Breast epithelium (tissue), 4 donors: Measurements from ENCODE around the gene KPNB1. TPM values are rescaled to one million over a fixed set of nuclear protein-coding genes. Genes with fewer than 3 reads are reported as not detected.
A peak's percentile ranks its signal among the peaks of the same experiment; 100 is the strongest.

Experiments
- DNase-seq, 2 donors: peaks; one replicate each; pipeline ENCODE4 v3.0.0-alpha.2; 2019; ENCODE audit warnings: low spot score in 2 of 2
- H3K27ac ChIP-seq, 2 donors: fragments of 200-600 bp; sonication (generic) in 1 of 2; one replicate each; pipeline ENCODE4 v1.5.1; 2016 to 2019; ENCODE audit warnings: mild to moderate bottlenecking in 1 of 2
- H3K27me3 ChIP-seq, 2 donors: fragments of 200-600 bp; sonication (generic) in 1 of 2; one replicate each; pipeline versions ENCODE4 v1.5.1 to v1.6.0; 2017 to 2019; ENCODE audit warnings: control low read depth in 1 of 2, mild to moderate bottlenecking in 1 of 2
- H3K36me3 ChIP-seq: fragments of 200-600 bp; one replicate; pipeline ENCODE4 v1.5.1; 2019
- H3K4me1 ChIP-seq, 2 donors: fragments of 200-600 bp; sonication (generic); one replicate each; pipeline ENCODE4 v1.5.1; 2016 to 2019; ENCODE audit warnings: control low read depth in 1 of 2
- H3K4me3 ChIP-seq, 3 donors: fragments of 200-600 bp; sonication (generic); 1 replicate in 2 of 3; 2 replicates in 1 of 3; pipeline ENCODE4 v1.5.1; 2016 to 2019; ENCODE audit warnings: mild to moderate bottlenecking in 3 of 3, moderate library complexity in 2 of 3
- H3K9me3 ChIP-seq, 2 donors: fragments of 200-600 bp; sonication (generic) in 1 of 2; one replicate each; pipeline ENCODE4 v1.5.1; 2016 to 2019; ENCODE audit warnings: control low read depth in 1 of 2
- POLR2A ChIP-seq: fragments of 450-650 bp; IDR thresholded peaks from one replicate; pipeline ENCODE4 v1.6.1; 2016; ENCODE audit warnings: antibody characterized with exemption, mild to moderate bottlenecking, moderate library complexity
- POLR2AphosphoS5 ChIP-seq, 3 donors: sonication (generic); formaldehyde crosslinking; IDR thresholded peaks; one replicate each; pipeline ENCODE4 v1.6.1; 2017; ENCODE audit warnings: antibody characterized with exemption in 3 of 3
- intact Hi-C: fragments of 100-400 bp; cut with DNase I; formaldehyde crosslinking; loops from one replicate; pipeline ENCODE4 v1.15.1; 2023; ENCODE audit warnings: low total_unique reads
- total RNA-seq, 3 donors: library from RNA; depleted of rRNA; stranded (reverse); fragments of >200 nt; gene quantifications; one replicate each; pipeline ENCODE4 v1.1.0, GENCODE V29; 2016
- TF ChIP-seq, protein P1 (sequence below), 3 donors: fragments of 450-650 bp; IDR thresholded peaks; one replicate each; pipeline ENCODE4 v1.5.1; 2016 to 2017; ENCODE audit warnings: antibody characterized with exemption in 3 of 3, mild to moderate bottlenecking in 3 of 3, moderate library complexity in 3 of 3

The KPNB1 gene
- total RNA-seq, 3 donors from 2014 or later: 148 to 238 (median 189) TPM

DNA sequence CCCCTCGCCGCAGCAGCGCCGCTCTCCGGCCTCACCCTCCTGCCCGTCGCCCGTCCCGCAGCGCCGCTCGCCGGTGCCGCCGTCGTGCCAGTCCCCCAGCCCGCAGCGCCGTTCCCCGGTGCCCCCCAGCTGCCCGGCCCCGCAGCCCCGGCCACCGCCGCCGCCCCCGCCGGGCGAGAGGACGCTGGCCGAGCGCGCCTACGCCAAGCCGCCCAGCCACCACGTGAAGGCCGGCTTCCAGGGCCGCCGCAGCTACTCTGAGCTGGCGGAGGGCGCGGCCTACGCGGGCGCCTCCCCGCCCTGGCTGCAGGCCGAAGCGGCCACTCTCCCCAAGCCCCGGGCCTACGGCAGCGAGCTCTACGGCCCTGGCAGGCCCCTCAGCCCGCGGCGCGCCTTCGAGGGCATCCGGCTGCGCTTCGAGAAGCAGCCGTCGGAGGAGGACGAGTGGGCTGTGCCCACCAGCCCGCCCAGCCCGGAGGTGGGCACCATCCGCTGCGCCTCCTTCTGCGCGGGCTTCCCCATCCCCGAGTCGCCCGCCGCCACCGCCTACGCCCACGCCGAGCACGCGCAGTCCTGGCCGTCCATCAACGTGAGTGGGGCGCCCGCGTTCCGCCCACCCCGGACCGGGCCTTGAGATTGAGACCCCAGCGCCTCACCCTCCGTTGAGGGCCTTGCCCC lies 59.3 kb downstream of the KPNB1 start:
- DNase-seq: no peak

DNA sequence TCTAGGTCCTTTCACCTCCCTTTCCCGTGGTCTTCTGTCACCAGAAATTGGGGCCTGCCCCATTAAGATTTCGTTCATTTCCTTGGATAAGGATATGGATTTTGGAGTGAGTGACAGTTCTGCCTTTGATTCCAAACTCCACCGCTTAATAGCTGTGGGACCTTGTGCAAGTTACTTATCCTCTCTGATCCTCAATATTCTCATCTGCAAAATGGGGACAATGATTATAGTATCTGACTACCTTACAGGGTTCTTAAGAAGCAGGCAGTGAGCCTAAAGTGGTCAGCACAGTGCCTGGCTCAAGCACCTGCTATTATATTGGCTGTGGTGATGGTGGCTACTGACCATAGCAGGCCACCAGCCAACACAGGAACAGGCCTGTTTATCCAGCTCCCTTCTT lies 59.9 kb downstream of the KPNB1 start:
- intact Hi-C loops: no loop called here
- no peak for TF ChIP-seq POLR2AphosphoS5 (IDR thresholded peaks at IDR 0.05)
- TF ChIP-seq, protein P1, sequence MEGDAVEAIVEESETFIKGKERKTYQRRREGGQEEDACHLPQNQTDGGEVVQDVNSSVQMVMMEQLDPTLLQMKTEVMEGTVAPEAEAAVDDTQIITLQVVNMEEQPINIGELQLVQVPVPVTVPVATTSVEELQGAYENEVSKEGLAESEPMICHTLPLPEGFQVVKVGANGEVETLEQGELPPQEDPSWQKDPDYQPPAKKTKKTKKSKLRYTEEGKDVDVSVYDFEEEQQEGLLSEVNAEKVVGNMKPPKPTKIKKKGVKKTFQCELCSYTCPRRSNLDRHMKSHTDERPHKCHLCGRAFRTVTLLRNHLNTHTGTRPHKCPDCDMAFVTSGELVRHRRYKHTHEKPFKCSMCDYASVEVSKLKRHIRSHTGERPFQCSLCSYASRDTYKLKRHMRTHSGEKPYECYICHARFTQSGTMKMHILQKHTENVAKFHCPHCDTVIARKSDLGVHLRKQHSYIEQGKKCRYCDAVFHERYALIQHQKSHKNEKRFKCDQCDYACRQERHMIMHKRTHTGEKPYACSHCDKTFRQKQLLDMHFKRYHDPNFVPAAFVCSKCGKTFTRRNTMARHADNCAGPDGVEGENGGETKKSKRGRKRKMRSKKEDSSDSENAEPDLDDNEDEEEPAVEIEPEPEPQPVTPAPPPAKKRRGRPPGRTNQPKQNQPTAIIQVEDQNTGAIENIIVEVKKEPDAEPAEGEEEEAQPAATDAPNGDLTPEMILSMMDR (IDR thresholded peaks at IDR 0.05): no peak
- no peak for TF ChIP-seq POLR2A
- no peaks in the 10 kb centered on the region for H3K4me1 ChIP-seq
- no peak for DNase-seq
- H3K27ac ChIP-seq: no peak overlapping the region
- no peaks in the 10 kb centered on the region for H3K27me3 ChIP-seq
- H3K9me3 ChIP-seq: no peaks in the 10 kb centered on the region
- H3K4me3 ChIP-seq: no peak overlapping the region
- H3K36me3 ChIP-seq: peaks cover 8% of the 10 kb centered on the region

More for the DNA sequence above, 59.3 kb downstream of the KPNB1 start:
- H3K4me1 ChIP-seq: no peaks in the 10 kb centered on the region
- peak overlapping the region; percentile 15 to 46 (median 25) for H3K4me3 ChIP-seq
- H3K36me3 ChIP-seq: peaks cover 8% of the 10 kb centered on the region
- H3K27ac ChIP-seq: no peak overlapping the region
- H3K27me3 ChIP-seq: no peaks in the 10 kb centered on the region
- no peaks in the 10 kb centered on the region for H3K9me3 ChIP-seq
- intact Hi-C loops: no loop called here
- TF ChIP-seq POLR2AphosphoS5 (IDR thresholded peaks at IDR 0.05) (no peak), POLR2A (no peak)
- TF ChIP-seq, protein P1 (IDR thresholded peaks at IDR 0.05): no peak

DNA sequence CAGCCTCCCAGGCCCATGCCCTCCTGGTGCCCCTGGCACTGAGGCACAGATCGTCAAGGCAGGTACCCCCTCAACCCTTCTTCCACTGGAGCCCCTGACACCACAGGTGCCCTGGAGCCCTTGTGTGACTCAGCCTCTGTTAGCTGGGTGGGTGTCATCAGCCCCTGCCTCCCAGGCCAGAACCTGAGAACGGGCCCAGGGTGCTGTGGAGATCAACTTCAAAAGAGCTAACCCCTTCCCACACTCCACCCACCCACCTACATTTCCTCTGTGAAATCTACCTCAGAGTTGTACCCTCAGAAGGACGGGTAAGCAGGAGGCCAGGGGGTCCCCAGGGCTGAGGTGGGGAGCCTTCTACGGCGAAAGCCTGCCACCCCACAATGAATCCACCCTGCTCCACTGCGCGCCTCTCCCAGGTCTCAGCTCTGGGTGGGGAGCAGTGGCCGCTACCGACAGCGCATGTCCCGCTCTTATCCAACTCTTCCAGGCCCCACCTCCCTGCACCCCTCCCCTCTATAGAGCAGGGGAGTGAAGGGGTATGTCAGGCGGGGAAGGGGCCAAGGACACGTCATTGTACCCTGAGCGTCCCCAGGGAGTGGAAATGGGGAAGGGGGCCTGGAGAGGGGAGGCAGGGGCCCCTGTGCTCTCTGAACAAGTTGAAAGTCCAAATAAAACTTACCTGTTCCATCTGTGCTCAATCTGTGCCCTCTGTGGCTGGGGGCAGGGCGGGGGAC lies 61.8 kb downstream of the KPNB1 start:
- Histone ChIP-seq H3K9me3 (no peaks in the 10 kb centered on the region), H3K27me3 (no peaks in the 10 kb centered on the region), H3K36me3 (peaks cover 8% of the 10 kb centered on the region), H3K4me1 (no peaks in the 10 kb centered on the region), H3K4me3 (no peak overlapping the region), H3K27ac (no peak overlapping the region)
- intact Hi-C loops: no loop called here
- DNase-seq: no peak
- TF ChIP-seq POLR2AphosphoS5 (IDR thresholded peaks at IDR 0.05): no peak
- TF ChIP-seq, protein P1 (IDR thresholded peaks at IDR 0.05): no peak
- TF ChIP-seq POLR2A: no peak

DNA sequence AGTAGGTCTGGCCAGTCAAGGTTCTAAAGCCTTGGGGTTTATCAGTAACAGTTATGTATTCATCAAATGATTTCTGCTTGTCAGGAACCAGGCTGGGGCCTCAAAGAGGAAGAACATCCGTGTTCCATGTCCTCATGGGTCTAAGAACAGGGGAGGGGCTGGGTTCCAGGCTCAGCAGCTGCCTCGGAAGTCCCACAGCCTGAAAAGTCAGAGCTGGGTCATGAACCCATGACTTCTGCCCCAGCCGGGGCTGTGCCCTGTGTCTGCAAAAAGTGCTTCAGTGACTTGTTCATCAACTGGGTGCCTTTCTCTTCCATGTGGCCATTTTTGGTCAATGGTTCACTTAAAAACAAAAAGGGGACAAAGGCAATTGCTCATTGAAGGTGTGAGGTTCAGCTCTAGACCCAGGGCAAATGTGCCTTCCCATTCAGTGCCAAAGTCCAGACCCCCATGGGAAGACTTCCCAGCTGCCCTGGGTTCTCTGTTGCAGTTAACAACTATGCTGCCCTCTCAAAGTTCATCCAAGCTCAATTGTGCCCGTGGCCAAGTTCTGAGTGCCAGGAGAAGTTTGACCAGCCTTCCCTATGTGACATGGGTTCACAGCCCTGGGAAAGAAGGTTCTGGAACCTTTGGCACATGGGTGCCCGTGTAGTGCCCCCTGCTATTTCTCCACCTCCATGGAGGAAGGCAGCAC lies 62.8 kb downstream of the KPNB1 start:
- TF ChIP-seq POLR2AphosphoS5 (IDR thresholded peaks at IDR 0.05) (no peak), POLR2A (no peak)
- TF ChIP-seq, protein P1 (IDR thresholded peaks at IDR 0.05): no peak
- DNase-seq: no peak
- Histone ChIP-seq H3K9me3 (no peaks in the 10 kb centered on the region), H3K4me3 (no peak overlapping the region), H3K36me3 (peaks cover 8% of the 10 kb centered on the region), H3K4me1 (no peaks in the 10 kb centered on the region), H3K27ac (no peak overlapping the region), H3K27me3 (no peaks in the 10 kb centered on the region)
- intact Hi-C loops: no loop called here
